HCT116 (cell line): Measurements from ENCODE around the gene MAP4K2. TPM values are rescaled to one million over a fixed set of nuclear protein-coding genes. Genes with fewer than 3 reads are reported as not detected.

ENCODE experiments used
- ATAC-seq: fragments of 200-7000 bp; cut with Tn5 transposase; 2 replicates; pipeline ENCODE4 v1.9.1; 2020; ENCODE audit warnings: mild to moderate bottlenecking, moderate library complexity
- BruUV-seq: library from RNA; stranded (reverse); fragments of 400-500 nt; replicated peaks from 2 replicates; lab custom pipeline; 2021; lab: Mats Ljungman, UMichigan
- CTCF ChIA-PET: fragments of 300-600 bp; sonication (Branson Sonifier 250); formaldehyde crosslinking; loops from one replicate; lab custom pipeline; 2021; ENCODE audit warnings: antibody characterized with exemption; lab: Charles Lee
- POLR2A ChIA-PET: fragments of 300-600, 350-600 bp; sonication (Branson Sonifier 250); formaldehyde crosslinking; loops from one replicate; lab custom pipeline; 2021; ENCODE audit warnings: antibody characterized with exemption; lab: Charles Lee
- RAD21 ChIA-PET, 2 experiments: fragments of 300-600 bp; sonication (Branson Sonifier 250); formaldehyde crosslinking; loops; one replicate each; lab custom pipeline; 2023; ENCODE audit warnings: low total read pairs in 2 of 2; ENCODE audit not compliant: uncharacterized antibody in 2 of 2, unreplicated experiment in 2 of 2, low non-redundant PET in 1 of 2; lab: Charles Lee
- DNase-seq: peaks from one replicate; pipeline ENCODE4 v3.0.0-alpha.2; 2010; ENCODE audit warnings: low read depth, low spot score
- H2AFZ ChIP-seq: fragments of 200-600 bp; shearing (Covaris generic), sonication (generic); 2 replicates; pipeline ENCODE4 v1.6.1; 2017; ENCODE audit warnings: low read depth, mixed run types, mixed read lengths, antibody characterized with exemption, low read length; ENCODE audit not compliant: poor library complexity, severe bottlenecking
- H3K27ac ChIP-seq: 2 replicates; pipeline ENCODE4 v1.5.1; 2012; ENCODE audit warnings: low read depth, low read length
- H3K27me3 ChIP-seq: fragments of 200-600 bp; sonication (generic); 2 replicates; pipeline ENCODE4 v1.6.1; 2016; ENCODE audit warnings: mixed run types, low read length, mixed read lengths; ENCODE audit not compliant: insufficient read depth
- H3K36me3 ChIP-seq, 2 experiments: fragments of 200-500 bp in 1 of 2; fragments of 200-600 bp in 1 of 2; sonication (Bioruptor generic) in 1 of 2; sonication (generic) in 1 of 2; 2 replicates each; pipeline versions ENCODE4 v1.5.1 to v1.6.1; 2014 to 2016; ENCODE audit warnings: low read length in 2 of 2, inconsistent platforms in 1 of 2, mixed read lengths in 1 of 2, mixed run types in 1 of 2; ENCODE audit not compliant: insufficient read depth in 2 of 2, control insufficient read depth in 1 of 2
- H3K4me1 ChIP-seq, 2 experiments: fragments of 200-600 bp in 1 of 2; sonication (generic) in 1 of 2; 2 replicates each; pipeline versions ENCODE4 v1.5.1 to v1.6.1; 2012 to 2017; ENCODE audit warnings: low read length in 2 of 2, inconsistent platforms in 1 of 2, mild to moderate bottlenecking in 1 of 2, mixed read lengths in 1 of 2, mixed run types in 1 of 2, moderate library complexity in 1 of 2; ENCODE audit not compliant: insufficient read depth in 2 of 2, control insufficient read depth in 1 of 2
- H3K4me2 ChIP-seq: fragments of 200-600 bp; sonication (generic); 2 replicates; pipeline ENCODE4 v1.6.1; 2017; ENCODE audit warnings: mixed run types, low read length, mixed read lengths
- H3K4me3 ChIP-seq, 2 experiments: fragments of 200-600 bp in 1 of 2; sonication (generic) in 1 of 2; replicated peaks in 1 of 2; 2 replicates each; pipeline ENCODE4 v1.5.1; 2011 to 2016; ENCODE audit warnings: low read length in 2 of 2, control low read depth in 1 of 2, low read depth in 1 of 2, mild to moderate bottlenecking in 1 of 2, mixed read lengths in 1 of 2, mixed run types in 1 of 2
- H3K79me2 ChIP-seq: fragments of 200-600 bp; sonication (generic); 2 replicates; pipeline ENCODE4 v1.6.1; 2017; ENCODE audit warnings: mild to moderate bottlenecking, mixed run types, low read length, moderate library complexity, mixed read lengths; ENCODE audit not compliant: insufficient read depth
- H3K9ac ChIP-seq: fragments of 200-600 bp; sonication (generic); 2 replicates; pipeline ENCODE4 v1.6.1; 2016; ENCODE audit warnings: low read length, mixed read lengths
- H3K9me2 ChIP-seq: fragments of 200-600 bp; sonication (generic), shearing (Covaris generic); 2 replicates; pipeline ENCODE4 v1.6.1; 2017; ENCODE audit warnings: mixed run types, mild to moderate bottlenecking, moderate library complexity; ENCODE audit not compliant: insufficient read depth
- H3K9me3 ChIP-seq, 2 experiments: fragments of 200-500 bp in 1 of 2; fragments of 200-600 bp in 1 of 2; sonication (Bioruptor generic) in 1 of 2; sonication (generic) in 1 of 2; 2 replicates each; pipeline ENCODE4 v1.6.1; 2014 to 2017; ENCODE audit warnings: low read length in 2 of 2, mixed read lengths in 2 of 2, inconsistent platforms in 1 of 2, low read depth in 1 of 2, mild to moderate bottlenecking in 1 of 2, mixed run types in 1 of 2, moderate library complexity in 1 of 2; ENCODE audit not compliant: control insufficient read depth in 1 of 2, insufficient read depth in 1 of 2
- H4K20me1 ChIP-seq: fragments of 200-600 bp; sonication (generic), shearing (Covaris generic); 2 replicates; pipeline ENCODE4 v1.6.1; 2017; ENCODE audit warnings: mixed run types, mild to moderate bottlenecking, moderate library complexity; ENCODE audit not compliant: insufficient read depth
- EGR1 ChIP-seq: IDR thresholded peaks from 2 replicates; pipeline ENCODE4 v1.6.1; 2012; ENCODE audit warnings: low read depth
- EZH2 ChIP-seq: fragments of 200-600 bp; sonication (generic); IDR thresholded peaks from 2 replicates; pipeline ENCODE4 v1.6.1; 2017; ENCODE audit warnings: antibody characterized with exemption, mixed run types
- POLR2A ChIP-seq: IDR thresholded peaks from 2 replicates; pipeline ENCODE4 v1.7.0; 2011; ENCODE audit warnings: borderline replicate concordance; ENCODE audit not compliant: insufficient read depth, insufficient read length; ENCODE audit errors: extremely low read depth
- SP1 ChIP-seq: IDR thresholded peaks from 2 replicates; pipeline ENCODE4 v1.6.1; 2012; ENCODE audit warnings: low read depth
- SRF ChIP-seq: IDR thresholded peaks from 2 replicates; pipeline ENCODE4 v1.6.1; 2012; ENCODE audit warnings: low read depth
- TCF7L2 ChIP-seq: IDR thresholded peaks from 2 replicates; pipeline ENCODE4 v1.7.0; 2011; ENCODE audit warnings: borderline replicate concordance, inconsistent platforms; ENCODE audit not compliant: insufficient read depth, insufficient read length; ENCODE audit errors: extremely low read depth
- YY1 ChIP-seq: IDR thresholded peaks from 2 replicates; pipeline ENCODE4 v1.6.1; 2011; ENCODE audit warnings: low read length, low read depth, moderate library complexity, mild to moderate bottlenecking; ENCODE audit not compliant: insufficient replicate concordance; ENCODE audit errors: extremely low read depth
- ZFX ChIP-seq: fragments of 450-650 bp; IDR thresholded peaks from 2 replicates; pipeline ENCODE4 v1.6.1; 2017
- intact Hi-C: fragments of 100-400 bp; cut with micrococcal nuclease; formaldehyde crosslinking; loops from 2 replicates; pipeline ENCODE4 v1.10.0; 2022
- total RNA-seq: library from RNA; stranded (reverse); gene quantifications from one replicate; pipeline ENCODE4 v1.2.1, GENCODE V29; 2021; ENCODE audit not compliant: unreplicated experiment
- TF ChIP-seq, protein P1 (sequence below): IDR thresholded peaks from 2 replicates; pipeline ENCODE4 v1.6.1; 2012; ENCODE audit warnings: low read depth
- TF ChIP-seq, protein P2 (sequence below): IDR thresholded peaks from 2 replicates; pipeline ENCODE4 v1.6.1; 2011; ENCODE audit warnings: mild to moderate bottlenecking, low read length, moderate library complexity; ENCODE audit not compliant: insufficient replicate concordance; ENCODE audit errors: extremely low read depth

Gene MAP4K2
- total RNA-seq, 1 experiment from 2014 or later, result 44.2 TPM

DNA sequence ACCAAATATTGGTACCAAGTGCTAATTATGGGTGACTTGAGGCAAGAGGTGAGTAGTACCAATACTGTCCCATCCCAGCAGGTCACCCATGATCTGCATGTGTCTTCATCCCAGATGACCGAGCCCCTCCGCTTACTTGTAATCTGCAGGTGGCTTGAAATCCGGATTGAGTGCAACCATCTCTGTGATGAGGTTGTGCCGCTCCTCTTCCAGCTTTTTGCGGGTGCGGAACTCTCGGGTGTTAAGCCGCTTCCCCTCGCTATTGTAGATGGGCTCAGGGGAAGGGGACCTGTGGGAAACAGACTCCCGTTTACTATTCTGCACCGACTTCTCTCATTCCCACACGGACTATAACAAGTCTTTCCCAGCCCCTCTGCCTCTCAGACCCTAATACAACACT is 32.9 kb downstream of the MAP4K2 start:
- DNase-seq (no peak), ATAC-seq (no peak)
- TF ChIP-seq POLR2A (no peak), TCF7L2 (no peak), EZH2 (no peak), SRF (no peak), ZFX (no peak), EGR1 (no peak), YY1 (no peak), SP1 (no peak)
- TF ChIP-seq, protein P1, sequence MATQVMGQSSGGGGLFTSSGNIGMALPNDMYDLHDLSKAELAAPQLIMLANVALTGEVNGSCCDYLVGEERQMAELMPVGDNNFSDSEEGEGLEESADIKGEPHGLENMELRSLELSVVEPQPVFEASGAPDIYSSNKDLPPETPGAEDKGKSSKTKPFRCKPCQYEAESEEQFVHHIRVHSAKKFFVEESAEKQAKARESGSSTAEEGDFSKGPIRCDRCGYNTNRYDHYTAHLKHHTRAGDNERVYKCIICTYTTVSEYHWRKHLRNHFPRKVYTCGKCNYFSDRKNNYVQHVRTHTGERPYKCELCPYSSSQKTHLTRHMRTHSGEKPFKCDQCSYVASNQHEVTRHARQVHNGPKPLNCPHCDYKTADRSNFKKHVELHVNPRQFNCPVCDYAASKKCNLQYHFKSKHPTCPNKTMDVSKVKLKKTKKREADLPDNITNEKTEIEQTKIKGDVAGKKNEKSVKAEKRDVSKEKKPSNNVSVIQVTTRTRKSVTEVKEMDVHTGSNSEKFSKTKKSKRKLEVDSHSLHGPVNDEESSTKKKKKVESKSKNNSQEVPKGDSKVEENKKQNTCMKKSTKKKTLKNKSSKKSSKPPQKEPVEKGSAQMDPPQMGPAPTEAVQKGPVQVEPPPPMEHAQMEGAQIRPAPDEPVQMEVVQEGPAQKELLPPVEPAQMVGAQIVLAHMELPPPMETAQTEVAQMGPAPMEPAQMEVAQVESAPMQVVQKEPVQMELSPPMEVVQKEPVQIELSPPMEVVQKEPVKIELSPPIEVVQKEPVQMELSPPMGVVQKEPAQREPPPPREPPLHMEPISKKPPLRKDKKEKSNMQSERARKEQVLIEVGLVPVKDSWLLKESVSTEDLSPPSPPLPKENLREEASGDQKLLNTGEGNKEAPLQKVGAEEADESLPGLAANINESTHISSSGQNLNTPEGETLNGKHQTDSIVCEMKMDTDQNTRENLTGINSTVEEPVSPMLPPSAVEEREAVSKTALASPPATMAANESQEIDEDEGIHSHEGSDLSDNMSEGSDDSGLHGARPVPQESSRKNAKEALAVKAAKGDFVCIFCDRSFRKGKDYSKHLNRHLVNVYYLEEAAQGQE, result no peak
- TF ChIP-seq, protein P2, sequence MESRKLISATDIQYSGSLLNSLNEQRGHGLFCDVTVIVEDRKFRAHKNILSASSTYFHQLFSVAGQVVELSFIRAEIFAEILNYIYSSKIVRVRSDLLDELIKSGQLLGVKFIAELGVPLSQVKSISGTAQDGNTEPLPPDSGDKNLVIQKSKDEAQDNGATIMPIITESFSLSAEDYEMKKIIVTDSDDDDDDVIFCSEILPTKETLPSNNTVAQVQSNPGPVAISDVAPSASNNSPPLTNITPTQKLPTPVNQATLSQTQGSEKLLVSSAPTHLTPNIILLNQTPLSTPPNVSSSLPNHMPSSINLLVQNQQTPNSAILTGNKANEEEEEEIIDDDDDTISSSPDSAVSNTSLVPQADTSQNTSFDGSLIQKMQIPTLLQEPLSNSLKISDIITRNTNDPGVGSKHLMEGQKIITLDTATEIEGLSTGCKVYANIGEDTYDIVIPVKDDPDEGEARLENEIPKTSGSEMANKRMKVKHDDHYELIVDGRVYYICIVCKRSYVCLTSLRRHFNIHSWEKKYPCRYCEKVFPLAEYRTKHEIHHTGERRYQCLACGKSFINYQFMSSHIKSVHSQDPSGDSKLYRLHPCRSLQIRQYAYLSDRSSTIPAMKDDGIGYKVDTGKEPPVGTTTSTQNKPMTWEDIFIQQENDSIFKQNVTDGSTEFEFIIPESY, result no peak
- H3K4me1 ChIP-seq, result no peaks in the 10 kb centered on the region
- H2AFZ ChIP-seq, result no peak overlapping the region
- no peaks in the 10 kb centered on the region for H3K9me3 ChIP-seq
- BruUV-seq, result no TSS peak
- ChIA-PET RAD21 (no interaction called here), CTCF (no interaction called here), POLR2A (interaction anchor here (0.9 kb wide), 1 partner anchor 9 kb away, joined by 4 read pairs; no protein-coding TSS in a partner anchor)
- no peak overlapping the region for H3K27ac ChIP-seq
- H3K9ac ChIP-seq, result no peak overlapping the region
- H3K79me2 ChIP-seq, result peaks cover 94% of the 10 kb centered on the region
- no peak overlapping the region for H3K4me3 ChIP-seq
- no peaks in the 10 kb centered on the region for H3K9me2 ChIP-seq
- H3K36me3 ChIP-seq, result peaks cover 89 to 93% of the 10 kb centered on the region in 2 experiments
- no peak overlapping the region for H3K4me2 ChIP-seq
- peaks cover 54% of the 10 kb centered on the region; the same call in 1 of the 2 replicates for H4K20me1 ChIP-seq
- no peaks in the 10 kb centered on the region for H3K27me3 ChIP-seq
- intact Hi-C loops, result no loop called here
